SK-N-MC (cell line): Measurements from ENCODE around the gene DCP2.

ENCODE experiments used
- DNase-seq: peaks from one replicate; pipeline ENCODE4 v3.0.0-alpha.2; 2011; ENCODE audit warnings: low read depth, low spot score
- H3K27ac ChIP-seq: fragments of 200-600 bp; sonication (generic); 2 replicates; pipeline ENCODE4 v1.5.1; 2016; ENCODE audit warnings: mixed run types
- H3K36me3 ChIP-seq: fragments of 200-600 bp; sonication (generic); 2 replicates; pipeline ENCODE4 v1.6.1; 2017; ENCODE audit warnings: antibody characterized with exemption, low read length, mixed read lengths; ENCODE audit not compliant: insufficient read depth
- H3K4me3 ChIP-seq: fragments of 200-600 bp; sonication (generic); 2 replicates; pipeline ENCODE4 v1.5.1; 2016
- H3K9ac ChIP-seq: fragments of 200-600 bp; sonication (generic); 2 replicates; pipeline ENCODE4 v1.8.0; 2017; ENCODE audit warnings: mixed run types, mixed read lengths; ENCODE audit not compliant: insufficient read length
- H3K9me3 ChIP-seq: fragments of 200-600 bp; sonication (generic); 2 replicates; pipeline ENCODE4 v1.6.1; 2017; ENCODE audit warnings: low read depth, mild to moderate bottlenecking, antibody characterized with exemption, low read length, moderate library complexity, mixed read lengths
- EZH2 ChIP-seq: fragments of 200-600 bp; sonication (generic); IDR thresholded peaks from one replicate; pipeline ENCODE4 v1.6.1; 2017; ENCODE audit warnings: antibody characterized with exemption
- FOXP2 ChIP-seq: optimal IDR thresholded peaks from 2 replicates; pipeline ENCODE3; 2011; ENCODE audit warnings: mild to moderate bottlenecking, moderate library complexity; ENCODE audit not compliant: insufficient read depth; ENCODE audit errors: extremely low read length, control extremely low read depth
- POLR2AphosphoS5 ChIP-seq: IDR thresholded peaks from 2 replicates; pipeline ENCODE4 v1.6.1; 2012; ENCODE audit warnings: mild to moderate bottlenecking, low read depth, low read length, borderline replicate concordance

DCP2 gene

GRCh38 chr5:112976432-112977309, at the start of gene DCP2:
Gene DCP2 (plus strand): TSS chr5:112976798. CDS start chr5:112976934, 136 bp downstream.
- Histone ChIP-seq H3K4me3 (peak within 1 kb of the TSS; percentile 96), H3K9ac (peak within 1 kb of the TSS; percentile 95), H3K9me3 (no peaks in the 10 kb centered on the region), H3K36me3 (peaks cover 10% of the 10 kb centered on the region), H3K27ac (peak within 1 kb of the TSS; percentile 88)
- TF ChIP-seq EZH2 (no peak), FOXP2 (peak; percentile 74), POLR2AphosphoS5 (peak; percentile 92)
- peak; percentile 99 for DNase-seq

DNA sequence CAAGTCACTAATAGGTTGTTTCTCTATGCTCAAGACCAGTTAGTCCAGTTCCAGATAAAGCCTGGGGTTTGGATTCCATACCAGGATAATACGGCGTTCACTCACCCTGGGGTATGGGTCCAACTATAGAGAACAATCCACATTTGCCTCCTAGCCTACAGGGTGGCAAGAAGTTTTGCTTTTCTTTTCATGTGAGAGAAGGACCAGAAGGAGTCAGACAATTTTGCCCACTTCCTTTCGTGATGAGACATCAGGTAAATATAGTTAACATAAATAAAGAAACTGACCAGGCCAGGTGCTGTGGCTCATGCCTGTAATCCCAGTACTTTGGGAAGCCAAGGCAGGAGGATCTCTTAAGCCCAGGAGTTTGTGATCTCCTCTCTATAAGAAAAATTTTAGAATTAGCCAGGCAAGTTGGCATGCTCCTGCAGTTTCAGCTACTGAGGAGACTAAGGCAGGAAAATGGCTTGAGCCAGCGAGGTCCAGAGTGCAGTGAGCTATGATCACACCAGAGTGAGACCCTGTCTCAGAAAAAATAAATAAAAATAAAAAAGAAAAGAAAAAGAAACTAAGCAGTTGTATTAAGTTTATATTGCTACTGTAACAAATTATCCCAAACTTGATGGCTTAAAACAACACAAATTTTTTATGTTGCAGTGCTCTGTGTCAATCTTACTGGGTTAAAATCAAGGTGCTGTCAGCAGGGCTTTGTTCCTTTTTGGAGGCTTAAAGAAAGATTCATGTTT, 47.1 kb upstream of the DCP2 start:
- no peaks in the 10 kb centered on the region for H3K36me3 ChIP-seq
- H3K4me3 ChIP-seq: no peak overlapping the region
- no peaks in the 10 kb centered on the region for H3K9me3 ChIP-seq
- DNase-seq: no peak
- no peak overlapping the region for H3K27ac ChIP-seq
- TF ChIP-seq FOXP2 (no peak), POLR2AphosphoS5 (no peak), EZH2 (no peak)
- H3K9ac ChIP-seq: no peak overlapping the region

DNA sequence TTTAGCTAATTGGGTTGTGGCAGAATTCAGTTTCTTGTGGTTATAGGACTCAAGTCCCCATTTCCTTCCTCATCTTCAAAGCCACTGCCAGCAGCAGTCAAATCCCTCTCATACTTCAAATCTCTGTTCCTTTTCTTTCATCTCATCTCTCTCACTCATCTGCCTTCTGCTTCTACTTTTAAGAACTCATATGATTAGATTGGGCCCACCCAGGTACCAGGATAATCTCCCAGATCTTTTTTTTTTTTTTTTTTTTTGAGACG, 46.6 kb upstream of the DCP2 start:
- H3K9me3 ChIP-seq: no peaks in the 10 kb centered on the region
- no peak overlapping the region for H3K4me3 ChIP-seq
- no peak for DNase-seq
- TF ChIP-seq EZH2: no peak
- no peak for TF ChIP-seq POLR2AphosphoS5
- no peak overlapping the region for H3K27ac ChIP-seq
- H3K36me3 ChIP-seq: no peaks in the 10 kb centered on the region
- no peak overlapping the region for H3K9ac ChIP-seq

GRCh38 chr5:112931473-112931872, 45.1 kb upstream of the DCP2 start:
- no peak overlapping the region for H3K27ac ChIP-seq
- TF ChIP-seq FOXP2: no peak
- TF ChIP-seq EZH2: no peak
- no peak for TF ChIP-seq POLR2AphosphoS5
- H3K36me3 ChIP-seq: no peaks in the 10 kb centered on the region
- no peak for DNase-seq
- H3K9ac ChIP-seq: no peak overlapping the region
- H3K4me3 ChIP-seq: no peak overlapping the region
- H3K9me3 ChIP-seq: no peaks in the 10 kb centered on the region

GRCh38 chr5:112933105-112933504, 43.5 kb upstream of the DCP2 start:
- DNase-seq: no peak
- H3K27ac ChIP-seq: no peak overlapping the region
- no peak overlapping the region for H3K9ac ChIP-seq
- no peak overlapping the region for H3K4me3 ChIP-seq
- no peak for TF ChIP-seq EZH2
- TF ChIP-seq FOXP2: no peak
- no peak for TF ChIP-seq POLR2AphosphoS5
- H3K9me3 ChIP-seq: no peaks in the 10 kb centered on the region
- H3K36me3 ChIP-seq: no peaks in the 10 kb centered on the region

DNA sequence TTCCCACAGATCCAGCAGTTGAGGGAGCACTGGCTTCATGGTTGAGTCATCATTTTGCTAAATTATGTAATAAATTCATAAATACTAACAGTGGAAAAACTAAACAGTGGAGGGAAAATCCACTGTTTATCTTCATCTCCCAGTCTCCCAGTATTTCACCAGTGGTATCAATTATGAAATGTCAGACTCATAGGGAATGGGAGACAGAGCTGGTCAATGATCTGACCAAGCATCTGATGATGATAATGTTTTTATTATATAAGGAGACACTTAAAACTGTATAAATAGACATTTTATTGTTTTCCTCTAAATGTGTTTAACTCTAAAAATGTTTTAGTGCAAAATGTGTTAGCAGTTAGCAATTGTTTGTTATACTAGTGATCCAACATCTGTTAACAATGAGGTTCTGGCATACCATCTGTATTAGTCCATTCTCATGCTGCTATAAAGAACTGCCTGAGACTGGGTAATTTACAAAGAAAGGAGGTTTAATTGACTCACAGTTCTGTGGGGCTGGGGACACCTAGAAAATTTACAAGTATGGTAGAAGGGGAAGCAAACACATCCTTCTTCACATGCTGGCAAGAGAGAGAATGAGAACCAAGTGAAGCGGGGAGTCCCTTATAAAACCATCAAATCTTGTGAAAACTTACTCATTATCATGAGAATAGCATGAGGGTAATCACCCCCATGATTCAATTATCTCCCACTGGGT, 42.8 kb upstream of the DCP2 start:
- TF ChIP-seq POLR2AphosphoS5 (no peak), EZH2 (no peak), FOXP2 (no peak)
- no peak overlapping the region for H3K9ac ChIP-seq
- H3K36me3 ChIP-seq: no peaks in the 10 kb centered on the region
- no peak for DNase-seq
- no peak overlapping the region for H3K4me3 ChIP-seq
- peak overlapping the region; percentile 16; the same call in 1 of the 2 replicates for H3K27ac ChIP-seq
- H3K9me3 ChIP-seq: no peaks in the 10 kb centered on the region

GRCh38 chr5:112934366-112934663, 42.3 kb upstream of the DCP2 start:
- Histone ChIP-seq H3K9me3 (no peaks in the 10 kb centered on the region), H3K27ac (no peak overlapping the region), H3K36me3 (no peaks in the 10 kb centered on the region), H3K9ac (no peak overlapping the region), H3K4me3 (no peak overlapping the region)
- no peak for DNase-seq
- TF ChIP-seq POLR2AphosphoS5 (no peak), EZH2 (no peak), FOXP2 (no peak)

- no peaks in the 10 kb centered on the region for H3K36me3 ChIP-seq
- no peak overlapping the region for H3K27ac ChIP-seq
- no peak overlapping the region for H3K9ac ChIP-seq
- H3K9me3 ChIP-seq: no peaks in the 10 kb centered on the region
- DNase-seq: no peak
- no peak for TF ChIP-seq EZH2
- TF ChIP-seq FOXP2: no peak
- TF ChIP-seq POLR2AphosphoS5: no peak
- no peak overlapping the region for H3K4me3 ChIP-seq
Measured at GRCh38 chr5:112935675-112936074, 40.9 kb upstream of the DCP2 start.
